IMR-90 (cell line): Measurements from ENCODE around the gene FAM168B. TPM values are rescaled to one million over a fixed set of nuclear protein-coding genes. Genes with fewer than 3 reads are reported as not detected.
A peak's percentile ranks its signal among the peaks of the same experiment; 100 is the strongest.

ENCODE experiments used
- ATAC-seq: fragments of 200-7000 bp; cut with Tn5 transposase; 2 replicates; pipeline ENCODE4 v1.9.1; 2020; ENCODE audit warnings: low read depth, mild to moderate bottlenecking, moderate library complexity
- BruUV-seq: library from RNA; stranded (reverse); fragments of 400-500 nt; replicated peaks from 2 replicates; lab custom pipeline; 2021; lab: Mats Ljungman, UMichigan
- CTCF ChIA-PET: fragments of 300-600 bp; formaldehyde crosslinking; extraction: SDS; loops from one replicate; lab custom pipeline; 2021; ENCODE audit warnings: antibody characterized with exemption; lab: Yijun Ruan, JAX
- POLR2A ChIA-PET: fragments of 300-600 bp; sonication (Branson Sonifier 250); formaldehyde crosslinking; loops from one replicate; lab custom pipeline; 2022; ENCODE audit warnings: antibody characterized with exemption; ENCODE audit not compliant: unreplicated experiment; lab: Charles Lee
- DNase-seq: peaks from one replicate; pipeline ENCODE4 v3.0.0; 2013
- H2AFZ ChIP-seq: replicated peaks from 2 replicates; pipeline ENCODE3; 2013; ENCODE audit warnings: low read length, mild to moderate bottlenecking; ENCODE audit not compliant: poor library complexity
- H2AK5ac ChIP-seq: 2 replicates; pipeline ENCODE4 v1.6.1; 2013; ENCODE audit warnings: low read depth, low read length, inconsistent platforms
- H2AK9ac ChIP-seq: replicated peaks from 2 replicates; pipeline ENCODE3; 2013; ENCODE audit warnings: mild to moderate bottlenecking, low read depth, low read length, moderate library complexity; ENCODE audit not compliant: poor library complexity
- H2BK120ac ChIP-seq: 2 replicates; pipeline ENCODE4 v1.6.1; 2013; ENCODE audit warnings: low read depth, low read length, inconsistent platforms
- H2BK15ac ChIP-seq: 3 replicates; pipeline ENCODE4 v1.6.1; 2013; ENCODE audit warnings: low read depth, low read length, inconsistent platforms
- H2BK20ac ChIP-seq: 2 replicates; pipeline ENCODE4 v1.6.1; 2013; ENCODE audit warnings: low read depth, mild to moderate bottlenecking, inconsistent platforms, low read length, moderate library complexity
- H2BK5ac ChIP-seq: 2 replicates; pipeline ENCODE4 v1.6.1; 2013; ENCODE audit warnings: mild to moderate bottlenecking, low read depth, low read length, inconsistent platforms; ENCODE audit not compliant: poor library complexity, severe bottlenecking
- H3K14ac ChIP-seq: replicated peaks from 2 replicates; pipeline ENCODE4 v1.6.1; 2013; ENCODE audit warnings: low read depth, low read length, inconsistent platforms
- H3K18ac ChIP-seq: 2 replicates; pipeline ENCODE4 v1.6.1; 2013; ENCODE audit warnings: low read depth, low read length, control low read depth
- H3K23ac ChIP-seq: 2 replicates; pipeline ENCODE4 v1.6.1; 2013; ENCODE audit warnings: low read depth, low read length, inconsistent platforms
- H3K27ac ChIP-seq: 2 replicates; pipeline ENCODE4 v1.5.1; 2013; ENCODE audit warnings: mild to moderate bottlenecking, control low read depth, low read length; ENCODE audit not compliant: insufficient read depth
- H3K27me3 ChIP-seq: 2 replicates; pipeline ENCODE4 v1.6.1; 2013; ENCODE audit warnings: low read length; ENCODE audit not compliant: control insufficient read depth, insufficient read depth
- H3K36me3 ChIP-seq: 2 replicates; pipeline ENCODE4 v1.6.1; 2013; ENCODE audit warnings: low read length, mixed read lengths; ENCODE audit not compliant: control insufficient read depth, insufficient read depth
- H3K4ac ChIP-seq: 2 replicates; pipeline ENCODE4 v1.6.1; 2013; ENCODE audit warnings: low read depth, low read length, inconsistent platforms
- H3K4me1 ChIP-seq: 2 replicates; pipeline ENCODE4 v1.6.1; 2013; ENCODE audit warnings: low read length, mixed read lengths; ENCODE audit not compliant: control insufficient read depth, insufficient read depth
- H3K4me2 ChIP-seq: 2 replicates; pipeline ENCODE4 v1.6.1; 2013; ENCODE audit warnings: low read depth, mild to moderate bottlenecking, control low read depth, low read length, moderate library complexity
- H3K4me3 ChIP-seq: 2 replicates; pipeline ENCODE4 v1.5.1; 2013; ENCODE audit warnings: low read depth, mild to moderate bottlenecking, control low read depth, low read length, moderate library complexity; ENCODE audit not compliant: insufficient read depth
- H3K56ac ChIP-seq: 2 replicates; pipeline ENCODE4 v1.6.1; 2013; ENCODE audit warnings: low read length, inconsistent platforms; ENCODE audit not compliant: insufficient read depth; ENCODE audit errors: extremely low read depth
- H3K79me1 ChIP-seq, 2 experiments: 2 replicates each; pipeline ENCODE4 v1.6.1; 2013; ENCODE audit warnings: low read length in 2 of 2, inconsistent platforms in 1 of 2, low read depth in 1 of 2
- H3K9ac ChIP-seq: 2 replicates; pipeline ENCODE4 v1.6.1; 2013; ENCODE audit warnings: low read depth, low read length, control low read depth
- H3K9me1 ChIP-seq: 2 replicates; pipeline ENCODE4 v1.6.1; 2013; ENCODE audit warnings: low read length, inconsistent platforms; ENCODE audit not compliant: insufficient read depth
- H3K9me3 ChIP-seq: 2 replicates; pipeline ENCODE4 v1.6.1; 2013; ENCODE audit warnings: low read length; ENCODE audit not compliant: control insufficient read depth, insufficient read depth
- H4K20me1 ChIP-seq: 2 replicates; pipeline ENCODE4 v1.6.1; 2013; ENCODE audit warnings: low read length, inconsistent platforms; ENCODE audit not compliant: insufficient read depth
- H4K5ac ChIP-seq: 2 replicates; pipeline ENCODE4 v1.6.1; 2013; ENCODE audit warnings: mild to moderate bottlenecking, low read depth, low read length, control low read depth
- H4K8ac ChIP-seq, 2 experiments: 2 replicates each; pipeline ENCODE4 v1.6.1; 2013; ENCODE audit warnings: low read depth in 2 of 2, low read length in 2 of 2, control low read depth in 1 of 2, inconsistent platforms in 1 of 2
- H4K91ac ChIP-seq: 2 replicates; pipeline ENCODE4 v1.6.1; 2013; ENCODE audit warnings: low read depth, low read length, inconsistent platforms; ENCODE audit not compliant: insufficient read depth
- BHLHE40 ChIP-seq: fragments of 150-350 bp; IDR thresholded peaks from 2 replicates; pipeline ENCODE4 v1.6.1; 2016; ENCODE audit warnings: mild to moderate bottlenecking, low read depth, low read length
- CEBPB ChIP-seq: IDR thresholded peaks from 2 replicates; pipeline ENCODE4 v1.6.1; 2012; ENCODE audit warnings: low read depth, low read length, improper control_type of control experiment
- CHD1 ChIP-seq: IDR thresholded peaks from 2 replicates; pipeline ENCODE4 v1.6.1; 2012; ENCODE audit warnings: low read depth, low read length, improper control_type of control experiment
- FOS ChIP-seq: fragments of 150-350 bp; IDR thresholded peaks from 2 replicates; pipeline ENCODE4 v1.6.1; 2016; ENCODE audit warnings: low read depth, low read length
- MAFK ChIP-seq: IDR thresholded peaks from 2 replicates; pipeline ENCODE4 v1.6.1; 2012; ENCODE audit warnings: low read depth, low read length, improper control_type of control experiment
- MAZ ChIP-seq: IDR thresholded peaks from 2 replicates; pipeline ENCODE4 v1.6.1; 2012; ENCODE audit warnings: low read depth, mild to moderate bottlenecking, low read length, improper control_type of control experiment, moderate library complexity, borderline replicate concordance
- MXI1 ChIP-seq: IDR thresholded peaks from 2 replicates; pipeline ENCODE4 v1.6.1; 2012; ENCODE audit warnings: low read depth, mild to moderate bottlenecking, low read length, moderate library complexity, borderline replicate concordance
- NFE2L2 ChIP-seq: fragments of 150-350 bp; IDR thresholded peaks from 2 replicates; pipeline ENCODE4 v1.6.1; 2016; ENCODE audit warnings: low read depth, mild to moderate bottlenecking, low read length
- POLR2A ChIP-seq: IDR thresholded peaks from 2 replicates; pipeline ENCODE4 v1.6.1; 2012; ENCODE audit warnings: mild to moderate bottlenecking, low read depth, low read length
- RFX5 ChIP-seq: IDR thresholded peaks from 2 replicates; pipeline ENCODE4 v1.8.0; 2012; ENCODE audit warnings: low read depth, mild to moderate bottlenecking, low read length, moderate library complexity
- SMC3 ChIP-seq: fragments of 150-350 bp; IDR thresholded peaks from 2 replicates; pipeline ENCODE4 v1.6.1; 2016; ENCODE audit warnings: low read depth, mild to moderate bottlenecking, antibody characterized with exemption, low read length, moderate library complexity
- USF2 ChIP-seq: fragments of 150-350 bp; IDR thresholded peaks from 2 replicates; pipeline ENCODE4 v1.6.1; 2017; ENCODE audit warnings: mild to moderate bottlenecking, antibody characterized with exemption, low read length, low read depth
- WGBS, 2 experiments: methylation state at CpG; one replicate each; pipeline versions ENCODE4 v1.1.5 to v1.1.7; 2013; ENCODE audit warnings: missing lambda C conversion rate in 2 of 2; ENCODE audit not compliant: insufficient read length in 1 of 2; ENCODE audit errors: extremely low coverage in 2 of 2; 5-methylcytosine and 5-hydroxymethylcytosine counted together
- dilution Hi-C: fragments of 300-500 bp; cut with HindIII; formaldehyde crosslinking; loops from one replicate; pipeline ENCODE4 v1.14.3; 2018; ENCODE audit warnings: low sequenced_read_pairs; ENCODE audit not compliant: unreplicated experiment
- in situ Hi-C: fragments of 300-500 bp; cut with MboI; formaldehyde crosslinking; loops from 3 replicates; pipeline ENCODE4 v1.14.3; 2019; ENCODE audit warnings: low sequenced_read_pairs, inconsistent platforms, mixed read lengths
- intact Hi-C: fragments of 100-400 bp; cut with micrococcal nuclease; formaldehyde crosslinking; loops from 2 replicates; pipeline ENCODE4 v1.10.0; 2022
- polyA plus RNA-seq, 3 experiments: library from polyadenylated mRNA; depleted of rRNA; stranded (reverse); fragments of >200 nt; gene quantifications; 2 replicates each; pipeline ENCODE4 v1.2.3, GENCODE V29; 2012; ENCODE audit warnings: low replicate concordance in 1 of 3
- total RNA-seq: library from RNA; depleted of rRNA; stranded (reverse); fragments of >200 nt; gene quantifications from 2 replicates; pipeline ENCODE4 v1.2.3, GENCODE V29; 2012

Gene FAM168B
- total and polyA plus RNA-seq, 2 of the 4 experiments (the other 2 are of a cell fraction): 76.4 to 106 TPM

GRCh38 chr2:131043199-131044074, 49.8 kb downstream of the FAM168B start:
- Histone ChIP-seq H3K27me3 (peaks cover 8% of the 10 kb centered on the region; the same call in 1 of the 2 replicates), H2AFZ (no peak overlapping the region), H2AK9ac (peak overlapping the region; percentile 23), H3K4ac (no peak overlapping the region), H3K18ac (no peak overlapping the region), H4K5ac (no peak overlapping the region), H3K36me3 (peaks cover 14% of the 10 kb centered on the region), H3K9me1 (no peaks in the 10 kb centered on the region), H3K4me2 (no peak overlapping the region), H2AK5ac (no peak overlapping the region), H3K9ac (no peak overlapping the region), H3K56ac (no peak overlapping the region), H3K4me1 (no peaks in the 10 kb centered on the region), H4K8ac (no peak overlapping the region), H3K9me3 (no peaks in the 10 kb centered on the region), H3K23ac (no peak overlapping the region), H2BK20ac (no peak overlapping the region), H4K20me1 (peaks cover 9% of the 10 kb centered on the region; the same call in 1 of the 2 replicates), H4K91ac (no peak overlapping the region), H3K4me3 (no peak overlapping the region), H3K79me1 (no peaks in the 10 kb centered on the region), H3K27ac (no peak overlapping the region), H2BK120ac (no peak overlapping the region), H2BK15ac (no peak overlapping the region), H3K14ac (no peak overlapping the region), H2BK5ac (no peak overlapping the region)
- DNase-seq: no peak
- CTCF ChIA-PET: no interaction called here
- ATAC-seq: no peak
- BruUV-seq: no TSS peak
- intact Hi-C loops: no loop called here
- WGBS, 2 experiments: 95% methylated on average over 4 of the region's 18 CpGs; no CpG with 5 or more reads in 1 of the 2 experiments
- TF ChIP-seq MXI1 (no peak), FOS (no peak), MAFK (no peak), NFE2L2 (no peak), MAZ (no peak), BHLHE40 (no peak), POLR2A (no peak), RFX5 (no peak), SMC3 (no peak), CEBPB (no peak), CHD1 (no peak), USF2 (no peak)
- POLR2A ChIA-PET: no interaction called here
- dilution Hi-C loops: no loop called here
- in situ Hi-C loops: no loop called here
